GM04504 (cell line): Measurements from ENCODE around the gene TNFAIP3.
"Not testable (repeated sequence)": the region's sequence is repeated elsewhere in the genome, so short reads cannot be mapped to it uniquely, and the experiment has no call there.

Experiments
- DNase-seq: peaks from one replicate; pipeline ENCODE4 v3.0.0-alpha.2; 2012; ENCODE audit warnings: low read depth

Gene TNFAIP3

GRCh38 chr6:137878029-137878428 lies 11.0 kb downstream of the TNFAIP3 start:
- no peak for DNase-seq

- no peak for DNase-seq
Measured at GRCh38 chr6:137878486-137879285, 11.6 kb downstream of the TNFAIP3 start.

GRCh38 chr6:137879299-137879698 lies 12.2 kb downstream of the TNFAIP3 start:
- no peak for DNase-seq

GRCh38 chr6:137879885-137880745 lies 13.1 kb downstream of the TNFAIP3 start:
- DNase-seq: no peak

- no peak for DNase-seq
Measured at GRCh38 chr6:137880746-137881521, 13.9 kb downstream of the TNFAIP3 start.

GRCh38 chr6:137881522-137881886 lies 14.4 kb downstream of the TNFAIP3 start:
- no peak for DNase-seq

GRCh38 chr6:137882225-137882961 lies 15.3 kb downstream of the TNFAIP3 start:
- DNase-seq: no peak

- no peak for DNase-seq
Measured at GRCh38 chr6:137883400-137884148, 16.5 kb downstream of the TNFAIP3 start.

GRCh38 chr6:137884149-137884909 lies 17.3 kb downstream of the TNFAIP3 start:
- DNase-seq: no peak

GRCh38 chr6:137884910-137885229 lies 17.8 kb downstream of the TNFAIP3 start:
- not testable (repeated sequence) for DNase-seq

GRCh38 chr6:137886226-137886625 lies 19.2 kb downstream of the TNFAIP3 start:
- DNase-seq: not testable (repeated sequence)

- DNase-seq: no peak
Measured at GRCh38 chr6:137890983-137891537, 24.0 kb downstream of the TNFAIP3 start.

- DNase-seq: peak; percentile 79
Measured at GRCh38 chr6:137892271-137892708, 25.2 kb downstream of the TNFAIP3 start.

- no peak for DNase-seq
Measured at GRCh38 chr6:137893181-137893580, 26.1 kb downstream of the TNFAIP3 start.

GRCh38 chr6:137893726-137894125 lies 26.7 kb downstream of the TNFAIP3 start:
- no peak for DNase-seq

- not testable (repeated sequence) for DNase-seq
Measured at GRCh38 chr6:137894378-137894777, 27.3 kb downstream of the TNFAIP3 start.

- no peak for DNase-seq
Measured at GRCh38 chr6:137894779-137895385, 27.8 kb downstream of the TNFAIP3 start.

GRCh38 chr6:137896647-137897046 lies 29.6 kb downstream of the TNFAIP3 start:
- DNase-seq: no peak

GRCh38 chr6:137900815-137901214 lies 33.8 kb downstream of the TNFAIP3 start:
- no peak for DNase-seq
